ENCODE measurements around the gene SORCS2. TPM values are rescaled to one million over a fixed set of nuclear protein-coding genes. Genes with fewer than 3 reads are reported as not detected.

Gene SORCS2
- total RNA-seq, 4 donors from 2014 or later, result 0.07 to 1.2 (median 0.11) TPM

DNA sequence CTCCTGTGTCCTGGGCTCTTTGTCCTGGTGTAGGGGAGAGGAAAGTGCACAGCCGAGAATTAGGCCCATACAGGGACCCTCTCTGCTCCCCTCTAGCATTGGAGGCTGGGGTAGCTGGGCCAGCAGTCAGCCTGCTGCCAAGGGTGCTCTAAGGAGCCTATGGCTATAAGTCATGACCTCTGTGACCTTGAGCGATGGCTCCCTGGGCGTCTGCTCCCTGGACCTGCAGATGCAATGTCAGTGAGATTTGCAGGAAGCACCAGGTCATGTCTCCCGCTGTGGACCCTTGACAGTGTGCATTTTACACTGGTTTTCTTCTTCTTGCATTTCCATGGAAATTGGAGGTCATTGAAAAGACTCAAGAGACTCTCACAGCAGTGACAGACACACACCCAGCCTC lies 476.5 kb downstream of the SORCS2 start:
- ATAC-seq, result no peak
- no peak overlapping the region for H3K27ac ChIP-seq
- intact Hi-C loops (cut with DNase I; ENCODE audit: low total_unique reads), result no loop called here
- in situ Hi-C loops (cut with MboI; ENCODE audit: low sequenced_read_pairs in 4 of 4), result no loop called here
- no peaks in the 10 kb centered on the region for H3K9me3 ChIP-seq
- no peaks in the 10 kb centered on the region for H3K27me3 ChIP-seq
- H3K4me3 ChIP-seq, result no peak overlapping the region
- DNase-seq, result no peak
- H3K36me3 ChIP-seq, result no peaks in the 10 kb centered on the region
- TF ChIP-seq POLR2A (IDR thresholded peaks at IDR 0.05), result no peak
- TF ChIP-seq, protein P1, sequence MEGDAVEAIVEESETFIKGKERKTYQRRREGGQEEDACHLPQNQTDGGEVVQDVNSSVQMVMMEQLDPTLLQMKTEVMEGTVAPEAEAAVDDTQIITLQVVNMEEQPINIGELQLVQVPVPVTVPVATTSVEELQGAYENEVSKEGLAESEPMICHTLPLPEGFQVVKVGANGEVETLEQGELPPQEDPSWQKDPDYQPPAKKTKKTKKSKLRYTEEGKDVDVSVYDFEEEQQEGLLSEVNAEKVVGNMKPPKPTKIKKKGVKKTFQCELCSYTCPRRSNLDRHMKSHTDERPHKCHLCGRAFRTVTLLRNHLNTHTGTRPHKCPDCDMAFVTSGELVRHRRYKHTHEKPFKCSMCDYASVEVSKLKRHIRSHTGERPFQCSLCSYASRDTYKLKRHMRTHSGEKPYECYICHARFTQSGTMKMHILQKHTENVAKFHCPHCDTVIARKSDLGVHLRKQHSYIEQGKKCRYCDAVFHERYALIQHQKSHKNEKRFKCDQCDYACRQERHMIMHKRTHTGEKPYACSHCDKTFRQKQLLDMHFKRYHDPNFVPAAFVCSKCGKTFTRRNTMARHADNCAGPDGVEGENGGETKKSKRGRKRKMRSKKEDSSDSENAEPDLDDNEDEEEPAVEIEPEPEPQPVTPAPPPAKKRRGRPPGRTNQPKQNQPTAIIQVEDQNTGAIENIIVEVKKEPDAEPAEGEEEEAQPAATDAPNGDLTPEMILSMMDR (IDR thresholded peaks at IDR 0.05 in 4 of 5, conservative IDR thresholded peaks at IDR 0.05 in 1 of 5), result no peak
- no peaks in the 10 kb centered on the region for H3K4me1 ChIP-seq

DNA sequence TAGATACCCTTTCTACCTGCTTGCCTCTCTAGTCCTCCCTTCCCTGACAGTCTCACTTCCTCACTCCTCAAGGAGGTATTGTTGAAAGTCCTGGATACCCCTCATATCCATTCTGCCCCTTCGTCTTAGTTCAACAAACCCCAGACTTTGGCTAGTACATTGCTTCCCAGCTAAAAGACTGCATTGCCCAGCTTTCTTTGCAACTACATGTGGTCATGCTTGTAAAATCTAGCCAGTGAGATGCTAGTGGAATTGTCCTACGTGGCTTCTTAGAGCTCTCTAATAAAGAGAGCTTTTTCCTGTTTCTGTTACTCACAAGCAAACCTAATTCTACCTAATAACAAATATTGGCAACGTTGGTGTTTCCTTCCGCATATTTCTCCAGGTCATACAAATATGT lies 480.3 kb downstream of the SORCS2 start:
- in situ Hi-C loops (cut with MboI; ENCODE audit: low sequenced_read_pairs in 4 of 4), result no loop called here
- intact Hi-C loops (cut with DNase I; ENCODE audit: low total_unique reads), result no loop called here
- DNase-seq, result no peak
- no peak overlapping the region for H3K4me3 ChIP-seq
- H3K4me1 ChIP-seq, result no peaks in the 10 kb centered on the region
- ATAC-seq, result no peak
- H3K9me3 ChIP-seq, result no peaks in the 10 kb centered on the region
- no peaks in the 10 kb centered on the region for H3K27me3 ChIP-seq
- no peaks in the 10 kb centered on the region for H3K36me3 ChIP-seq
- TF ChIP-seq, protein P1 (IDR thresholded peaks at IDR 0.05 in 4 of 5, conservative IDR thresholded peaks at IDR 0.05 in 1 of 5), result no peak
- no peak for TF ChIP-seq POLR2A (IDR thresholded peaks at IDR 0.05)
- no peak overlapping the region for H3K27ac ChIP-seq

DNA sequence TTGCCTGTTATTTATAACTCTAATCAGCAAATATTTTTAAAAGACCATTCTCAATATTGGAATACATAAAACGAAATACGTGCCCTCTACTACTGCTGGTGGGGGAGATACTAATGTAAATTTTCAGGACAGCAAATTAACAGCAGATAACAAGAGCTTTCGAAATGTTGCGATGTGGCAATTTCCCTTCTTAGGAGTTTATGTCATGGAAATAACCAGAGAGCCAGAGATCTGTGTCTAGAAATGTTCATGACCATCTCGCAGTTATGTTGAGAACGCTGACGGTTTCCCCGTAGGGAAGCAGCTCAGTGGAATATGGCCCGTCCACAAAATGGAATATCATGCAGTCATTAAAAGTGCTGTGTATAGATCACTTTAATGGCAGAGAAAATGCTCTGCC lies 480.8 kb downstream of the SORCS2 start:
- no peaks in the 10 kb centered on the region for H3K9me3 ChIP-seq
- no peaks in the 10 kb centered on the region for H3K36me3 ChIP-seq
- DNase-seq (no peak), ATAC-seq (no peak)
- H3K4me3 ChIP-seq, result no peak overlapping the region
- H3K27me3 ChIP-seq, result no peaks in the 10 kb centered on the region
- intact Hi-C loops (cut with DNase I; ENCODE audit: low total_unique reads), result no loop called here
- TF ChIP-seq, protein P1 (IDR thresholded peaks at IDR 0.05 in 4 of 5, conservative IDR thresholded peaks at IDR 0.05 in 1 of 5), result no peak
- no peak for TF ChIP-seq POLR2A (IDR thresholded peaks at IDR 0.05)
- no peaks in the 10 kb centered on the region for H3K4me1 ChIP-seq
- H3K27ac ChIP-seq, result no peak overlapping the region
- in situ Hi-C loops (cut with MboI; ENCODE audit: low sequenced_read_pairs in 4 of 4), result no loop called here

DNA sequence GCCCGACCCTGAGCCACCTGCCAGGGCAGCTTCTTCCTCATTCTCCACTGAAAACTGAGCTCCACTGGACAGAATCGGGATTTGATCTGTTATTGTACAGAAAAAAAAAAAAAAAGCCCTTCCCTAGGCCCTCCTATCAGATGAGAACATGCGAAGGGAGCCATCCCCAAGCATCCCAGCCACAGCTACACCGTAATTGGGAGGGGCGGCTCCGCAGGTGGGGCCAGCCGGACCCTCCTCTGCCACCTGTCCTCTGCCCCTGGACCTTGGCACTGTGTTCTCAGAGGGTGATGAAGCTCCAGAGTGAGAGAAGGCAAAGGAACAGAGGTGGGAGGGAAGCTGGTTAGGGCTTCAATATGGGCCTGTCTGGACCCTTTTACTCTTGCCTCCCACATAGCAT lies 482.4 kb downstream of the SORCS2 start:
- Histone ChIP-seq H3K4me1 (no peaks in the 10 kb centered on the region), H3K4me3 (no peak overlapping the region), H3K36me3 (no peaks in the 10 kb centered on the region), H3K27me3 (peaks cover 0 to 3% (median 0%) of the 10 kb centered on the region in 3 donors), H3K9me3 (no peaks in the 10 kb centered on the region), H3K27ac (no peak overlapping the region)
- intact Hi-C loops (cut with DNase I; ENCODE audit: low total_unique reads) (no loop called here), in situ Hi-C loops (cut with MboI; ENCODE audit: low sequenced_read_pairs in 4 of 4) (no loop called here)
- TF ChIP-seq, protein P1 (IDR thresholded peaks at IDR 0.05 in 4 of 5, conservative IDR thresholded peaks at IDR 0.05 in 1 of 5), result no peak
- TF ChIP-seq POLR2A (IDR thresholded peaks at IDR 0.05), result no peak
- ATAC-seq, result no peak
- DNase-seq, result no peak

DNA sequence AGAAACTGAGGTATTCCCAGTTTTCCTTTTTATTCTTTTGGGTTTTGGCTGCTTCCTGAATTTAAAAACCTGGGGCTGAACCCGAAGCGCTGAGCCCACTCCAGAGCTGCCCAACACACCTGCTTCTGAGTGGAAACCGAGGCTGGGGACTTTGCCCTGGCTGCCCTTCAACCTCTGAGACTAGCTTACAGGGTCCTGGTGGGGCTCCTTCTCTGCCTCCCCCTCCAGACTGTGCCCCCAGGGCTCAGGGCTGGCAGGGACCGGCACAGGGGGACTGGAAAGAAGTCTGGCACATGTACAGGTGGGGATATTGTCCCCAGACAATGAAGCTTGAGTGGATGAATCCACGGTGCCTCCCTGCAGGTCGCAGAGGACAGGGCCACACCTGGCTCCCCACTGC lies 482.8 kb downstream of the SORCS2 start:
- DNase-seq (no peak), ATAC-seq (no peak)
- Histone ChIP-seq H3K36me3 (no peaks in the 10 kb centered on the region), H3K4me3 (no peak overlapping the region), H3K4me1 (no peaks in the 10 kb centered on the region), H3K27me3 (peaks cover 0 to 3% (median 0%) of the 10 kb centered on the region in 3 donors), H3K9me3 (no peaks in the 10 kb centered on the region), H3K27ac (no peak overlapping the region)
- intact Hi-C loops (cut with DNase I; ENCODE audit: low total_unique reads), result no loop called here
- TF ChIP-seq, protein P1 (IDR thresholded peaks at IDR 0.05 in 4 of 5, conservative IDR thresholded peaks at IDR 0.05 in 1 of 5), result no peak
- TF ChIP-seq POLR2A (IDR thresholded peaks at IDR 0.05), result no peak
- in situ Hi-C loops (cut with MboI; ENCODE audit: low sequenced_read_pairs in 4 of 4), result no loop called here

Data from gastrocnemius medialis (tissue), 4 donors.